ENCODE measurements around the gene LIPG. TPM values are rescaled to one million over a fixed set of nuclear protein-coding genes. Genes with fewer than 3 reads are reported as not detected.

LIPG gene
- total RNA-seq, 1 experiment from 2014 or later: 6.1 TPM

DNA sequence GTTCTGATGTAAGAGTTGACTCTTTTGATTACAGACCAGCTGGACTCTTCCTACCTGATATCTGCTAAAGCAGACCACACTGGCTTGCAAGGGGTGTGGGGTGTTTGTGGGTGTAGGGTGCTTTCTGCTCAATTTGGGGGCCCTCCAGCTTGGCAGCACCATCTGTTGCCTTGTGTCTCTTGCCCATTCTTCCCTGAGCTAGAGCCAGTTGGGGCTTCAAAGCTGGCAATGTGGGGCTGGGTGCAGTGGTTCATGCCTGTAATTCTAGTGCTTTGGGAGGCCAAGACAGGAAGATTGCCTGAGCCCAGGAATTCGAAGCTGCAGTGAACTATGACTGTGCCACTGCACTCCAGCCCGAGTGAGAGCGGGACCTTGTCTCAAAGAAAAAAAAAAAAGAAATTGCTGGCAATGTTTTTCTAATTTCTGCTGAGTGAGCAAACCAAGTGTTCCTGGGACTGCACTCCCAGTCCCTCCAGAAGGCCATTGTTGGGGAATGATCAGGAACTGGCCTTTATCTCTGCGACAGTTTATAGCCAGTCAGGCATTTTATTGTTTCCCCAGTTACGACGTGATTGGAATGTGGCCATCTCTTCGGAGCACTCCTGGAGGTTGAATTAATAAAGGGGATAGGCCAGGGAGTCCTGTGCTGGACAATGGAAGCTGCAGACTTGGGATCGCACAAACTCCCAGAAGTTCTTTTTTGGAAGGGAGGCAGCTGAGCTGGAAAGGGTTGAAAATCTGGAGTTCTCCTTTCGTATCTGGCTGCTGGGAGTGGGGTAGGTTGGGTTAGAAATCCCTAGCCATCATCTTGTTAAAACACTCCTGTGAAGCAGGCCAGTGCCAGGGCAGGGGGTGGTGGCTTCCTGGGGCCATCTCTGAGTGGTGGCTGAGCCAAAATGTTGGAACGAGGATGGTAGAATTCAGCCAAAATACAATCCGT, 57.2 kb downstream of the LIPG start:
- H3K27me3 Mint-ChIP-seq (ENCODE audit: low read depth): peaks cover 29% of the 10 kb centered on the region
- H3K18ac ChIP-seq (ENCODE audit: insufficient read length, low read depth, low read length): no peak overlapping the region
- no peak overlapping the region for H3K4ac ChIP-seq (ENCODE audit: low read depth, low read length)
- H3K9ac ChIP-seq (ENCODE audit: extremely low read depth, insufficient read length, low read length): no peak overlapping the region
- no peak overlapping the region for H2BK5ac ChIP-seq (ENCODE audit: insufficient read length, low read length)
- H4K20me1 ChIP-seq (ENCODE audit: control insufficient read depth, insufficient read depth, insufficient read length): no peaks in the 10 kb centered on the region
- H3K14ac ChIP-seq (ENCODE audit: insufficient read depth, low read length): no peak overlapping the region
- no peak overlapping the region for H3K23ac ChIP-seq (ENCODE audit: insufficient read length, low read depth, low read length)
- H2BK15ac ChIP-seq (ENCODE audit: low read depth, low read length): no peak overlapping the region
- no peak overlapping the region for H2BK120ac ChIP-seq (ENCODE audit: low read depth, low read length, poor library complexity, severe bottlenecking)
- H2AK5ac ChIP-seq (ENCODE audit: insufficient read length, low read length): no peak overlapping the region
- peak overlapping the region in 1 of 3 experiments; percentile 78; a peak in 1 of 7 replicates for H3K27ac Mint-ChIP-seq
- H3K36me3 Mint-ChIP-seq (ENCODE audit: insufficient read depth in 1 of 3, low read depth in 3 of 3): no peaks in the 10 kb centered on the region
- H3K4me1 ChIP-seq (ENCODE audit: insufficient read depth, low read length): peaks cover 2% of the 10 kb centered on the region
- H4K5ac ChIP-seq (ENCODE audit: insufficient read length, low read depth, low read length): no peak overlapping the region
- no peak overlapping the region for H3K27ac ChIP-seq (ENCODE audit: insufficient read length, low read depth, low read length)
- H3T11ph ChIP-seq (ENCODE audit: low read length): no peak overlapping the region
- no peak overlapping the region for H2BK12ac ChIP-seq (ENCODE audit: insufficient read length, low read depth, low read length)
- H3K27me3 ChIP-seq (ENCODE audit: insufficient read depth, low read length): no peaks in the 10 kb centered on the region
- peaks cover under 1% of the 10 kb centered on the region for H3K23me2 ChIP-seq (ENCODE audit: insufficient read length, low read depth, low read length, poor library complexity, severe bottlenecking)
- H3K79me1 ChIP-seq (ENCODE audit: insufficient read depth, low read depth, low read length, poor library complexity, severe bottlenecking): no peaks in the 10 kb centered on the region
- TF ChIP-seq, protein P1, sequence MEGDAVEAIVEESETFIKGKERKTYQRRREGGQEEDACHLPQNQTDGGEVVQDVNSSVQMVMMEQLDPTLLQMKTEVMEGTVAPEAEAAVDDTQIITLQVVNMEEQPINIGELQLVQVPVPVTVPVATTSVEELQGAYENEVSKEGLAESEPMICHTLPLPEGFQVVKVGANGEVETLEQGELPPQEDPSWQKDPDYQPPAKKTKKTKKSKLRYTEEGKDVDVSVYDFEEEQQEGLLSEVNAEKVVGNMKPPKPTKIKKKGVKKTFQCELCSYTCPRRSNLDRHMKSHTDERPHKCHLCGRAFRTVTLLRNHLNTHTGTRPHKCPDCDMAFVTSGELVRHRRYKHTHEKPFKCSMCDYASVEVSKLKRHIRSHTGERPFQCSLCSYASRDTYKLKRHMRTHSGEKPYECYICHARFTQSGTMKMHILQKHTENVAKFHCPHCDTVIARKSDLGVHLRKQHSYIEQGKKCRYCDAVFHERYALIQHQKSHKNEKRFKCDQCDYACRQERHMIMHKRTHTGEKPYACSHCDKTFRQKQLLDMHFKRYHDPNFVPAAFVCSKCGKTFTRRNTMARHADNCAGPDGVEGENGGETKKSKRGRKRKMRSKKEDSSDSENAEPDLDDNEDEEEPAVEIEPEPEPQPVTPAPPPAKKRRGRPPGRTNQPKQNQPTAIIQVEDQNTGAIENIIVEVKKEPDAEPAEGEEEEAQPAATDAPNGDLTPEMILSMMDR (conservative IDR thresholded peaks at IDR 0.05): no peak
- H3K79me2 ChIP-seq (ENCODE audit: insufficient read depth, low read length): no peaks in the 10 kb centered on the region
- H3K4me1 Mint-ChIP-seq: peaks cover 20 to 35% of the 10 kb centered on the region in 2 experiments
- H3K4me3 Mint-ChIP-seq: no peak overlapping the region
- H3K9me3 Mint-ChIP-seq: no peaks in the 10 kb centered on the region; a peak in 1 of 5 replicates
- no peak overlapping the region for H3K4me2 ChIP-seq (ENCODE audit: insufficient read depth, insufficient read length, low read length)
- no CpG with 5 or more reads among the region's 11 CpGs for WGBS (ENCODE audit: extremely low coverage, insufficient read length, low lambda C conversion rate)
- H2AFZ ChIP-seq (ENCODE audit: low read length): no peak overlapping the region
- no peaks in the 10 kb centered on the region for H3K9me3 ChIP-seq (ENCODE audit: control insufficient read depth, low read depth, low read length)
- H3K56ac ChIP-seq (ENCODE audit: insufficient read length, low read depth, low read length): no peak overlapping the region
- no peak overlapping the region for H4K8ac ChIP-seq (replicated peaks; ENCODE audit: insufficient read length, low read depth, low read length)
- no peak overlapping the region for H4K91ac ChIP-seq (ENCODE audit: insufficient read length, low read depth, low read length)
- no peak overlapping the region for H2BK20ac ChIP-seq (ENCODE audit: low read depth, low read length, poor library complexity, severe bottlenecking)
- no peak for DNase-seq
